ENCODE results near the gene ATF2.
A peak's percentile ranks its signal among the peaks of the same experiment; 100 is the strongest.
"Not testable (repeated sequence)": the region's sequence is repeated elsewhere in the genome, so short reads cannot be mapped to it uniquely, and the experiment has no call there.

Gene ATF2

DNA sequence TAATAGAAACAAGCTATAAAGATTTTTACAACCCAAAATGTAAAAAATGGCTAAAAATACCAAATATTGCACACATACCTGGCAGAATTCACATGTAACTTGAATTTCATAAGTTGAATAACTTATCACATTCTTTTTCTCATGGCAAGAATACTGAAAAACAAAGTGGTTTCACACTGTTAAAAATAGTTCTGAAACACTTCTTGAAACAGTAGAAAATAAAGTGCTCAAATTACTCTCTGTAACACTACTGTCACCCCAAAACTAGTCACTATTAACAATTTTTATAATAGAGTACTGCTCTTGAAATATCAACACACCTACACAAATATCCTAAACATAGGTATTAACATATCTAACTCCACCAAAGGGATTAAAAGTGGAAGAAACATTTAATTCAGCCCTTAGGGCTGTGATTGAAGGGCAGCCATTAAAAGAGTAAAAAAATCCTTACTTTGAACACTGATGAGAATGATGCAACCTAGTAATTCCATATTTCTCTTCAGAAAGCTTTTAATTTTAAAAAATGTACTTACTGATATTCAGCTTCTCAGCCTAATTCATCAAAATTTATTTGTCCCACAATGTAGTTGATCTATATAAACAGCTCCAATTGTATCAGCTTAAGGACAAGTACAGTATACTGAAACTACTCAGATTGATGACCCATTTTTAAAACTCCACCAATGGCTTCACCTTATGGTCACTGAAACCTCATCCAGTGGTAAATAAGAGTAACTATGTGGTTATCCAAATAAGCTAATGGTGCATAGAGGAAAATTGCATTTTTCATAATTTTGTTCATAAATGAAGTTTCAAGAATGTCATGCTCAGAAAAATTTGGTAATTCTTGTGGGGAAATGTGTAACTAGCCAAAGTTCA, 31.4 kb downstream of the ATF2 start:
- no peak for DNase-seq (ENCODE audit: low read depth, low spot score)
- H3K9ac ChIP-seq (ENCODE audit: insufficient read length), result no peak overlapping the region
- TF ChIP-seq POLR2AphosphoS5 (IDR thresholded peaks at IDR 0.05; ENCODE audit: borderline replicate concordance, low read depth, low read length) (no peak), FOXP2 (optimal IDR thresholded peaks at IDR 0.05; ENCODE audit: control extremely low read depth, extremely low read length, insufficient read depth) (no peak), EZH2 (IDR thresholded peaks at IDR 0.05) (no peak)

DNA sequence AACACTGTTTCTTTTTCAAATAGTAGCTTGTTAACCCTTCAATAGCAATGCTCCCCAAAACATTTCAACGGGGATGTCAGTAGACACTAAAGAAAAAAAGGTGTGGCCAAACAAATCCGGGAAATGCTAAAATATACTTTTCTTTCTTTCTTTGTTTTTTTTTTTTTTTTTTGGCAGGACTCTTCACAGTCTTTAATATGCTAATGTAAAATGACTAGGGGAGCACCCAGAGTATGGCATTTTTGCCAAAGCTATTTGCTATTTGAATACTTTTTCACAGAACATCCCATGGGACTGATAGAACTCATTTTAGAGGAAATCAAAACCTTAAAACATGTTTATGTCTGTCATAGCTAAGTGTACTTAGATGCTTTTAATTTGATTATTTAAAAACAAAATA, 32.1 kb downstream of the ATF2 start:
- no peak for DNase-seq (ENCODE audit: low read depth, low spot score)
- H3K9ac ChIP-seq (ENCODE audit: insufficient read length), result no peak overlapping the region
- peak overlapping the region; percentile 59; the same call in 1 of the 2 replicates for H3K27ac ChIP-seq
- no peak overlapping the region for H3K4me3 ChIP-seq
- H3K36me3 ChIP-seq (ENCODE audit: insufficient read depth, low read length), result peaks cover 65% of the 10 kb centered on the region
- no peaks in the 10 kb centered on the region for H3K9me3 ChIP-seq (ENCODE audit: low read depth, low read length)
- TF ChIP-seq FOXP2 (optimal IDR thresholded peaks at IDR 0.05; ENCODE audit: control extremely low read depth, extremely low read length, insufficient read depth), result no peak
- TF ChIP-seq POLR2AphosphoS5 (IDR thresholded peaks at IDR 0.05; ENCODE audit: borderline replicate concordance, low read depth, low read length), result no peak
- TF ChIP-seq EZH2 (IDR thresholded peaks at IDR 0.05), result no peak

More for the DNA sequence above, 31.4 kb downstream of the ATF2 start:
- H3K4me3 ChIP-seq, result no peak overlapping the region
- H3K36me3 ChIP-seq (ENCODE audit: insufficient read depth, low read length), result peaks cover 62% of the 10 kb centered on the region
- H3K27ac ChIP-seq, result peak overlapping the region; percentile 59
- no peaks in the 10 kb centered on the region for H3K9me3 ChIP-seq (ENCODE audit: low read depth, low read length)

DNA sequence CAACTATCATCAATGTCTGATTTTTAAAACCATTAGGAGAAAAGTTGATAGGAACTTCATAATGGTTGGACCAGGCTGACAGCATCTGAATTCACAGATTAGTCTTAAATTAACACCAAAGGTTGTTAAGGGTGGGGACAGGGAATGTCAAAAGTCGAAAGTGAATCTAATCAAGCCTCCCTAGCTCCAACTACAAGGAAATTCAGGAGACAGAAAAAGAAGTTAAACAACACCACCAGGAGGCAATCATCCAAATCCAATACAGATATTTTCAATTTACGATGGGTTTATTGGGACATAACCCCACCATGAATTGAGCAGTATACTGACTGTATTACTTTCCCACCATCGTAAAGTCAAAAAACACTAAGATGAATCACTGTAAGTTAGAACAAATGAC, 32.8 kb downstream of the ATF2 start:
- Histone ChIP-seq H3K27ac (no peak overlapping the region), H3K9ac (ENCODE audit: insufficient read length) (no peak overlapping the region), H3K4me3 (no peak overlapping the region), H3K9me3 (ENCODE audit: low read depth, low read length) (no peaks in the 10 kb centered on the region), H3K36me3 (ENCODE audit: insufficient read depth, low read length) (peaks cover 68% of the 10 kb centered on the region)
- no peak for DNase-seq (ENCODE audit: low read depth, low spot score)
- no peak for TF ChIP-seq POLR2AphosphoS5 (IDR thresholded peaks at IDR 0.05; ENCODE audit: borderline replicate concordance, low read depth, low read length)
- no peak for TF ChIP-seq EZH2 (IDR thresholded peaks at IDR 0.05)
- TF ChIP-seq FOXP2 (optimal IDR thresholded peaks at IDR 0.05; ENCODE audit: control extremely low read depth, extremely low read length, insufficient read depth), result no peak

DNA sequence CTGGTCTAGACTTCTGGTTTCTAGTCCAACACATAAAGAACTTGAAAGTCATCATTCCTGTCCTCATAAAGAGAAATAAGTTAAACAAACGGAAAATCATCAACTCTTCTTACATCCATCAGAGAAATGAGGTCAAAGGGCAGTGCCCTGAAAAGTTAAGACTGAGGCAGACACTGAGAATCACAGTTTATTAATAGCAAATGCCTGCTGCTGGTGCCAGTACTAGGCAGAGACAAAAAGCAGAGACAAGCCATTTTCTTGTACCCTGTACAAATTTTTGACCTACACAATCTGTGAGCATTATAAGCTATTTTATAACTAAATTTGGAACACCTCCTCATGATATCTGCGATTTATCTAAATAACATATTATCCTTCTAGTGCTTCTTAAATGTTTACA, 36.8 kb downstream of the ATF2 start:
- Histone ChIP-seq H3K9me3 (ENCODE audit: low read depth, low read length) (0 out of 2 replicates have a peak, but pooled peaks cover 7% of the 10 kb centered on the region), H3K9ac (ENCODE audit: insufficient read length) (no peak overlapping the region), H3K4me3 (no peak overlapping the region), H3K36me3 (ENCODE audit: insufficient read depth, low read length) (peaks cover 84% of the 10 kb centered on the region), H3K27ac (no peak overlapping the region)
- TF ChIP-seq POLR2AphosphoS5 (IDR thresholded peaks at IDR 0.05; ENCODE audit: borderline replicate concordance, low read depth, low read length), result no peak
- no peak for TF ChIP-seq EZH2 (IDR thresholded peaks at IDR 0.05)
- no peak for DNase-seq (ENCODE audit: low read depth, low spot score)

DNA sequence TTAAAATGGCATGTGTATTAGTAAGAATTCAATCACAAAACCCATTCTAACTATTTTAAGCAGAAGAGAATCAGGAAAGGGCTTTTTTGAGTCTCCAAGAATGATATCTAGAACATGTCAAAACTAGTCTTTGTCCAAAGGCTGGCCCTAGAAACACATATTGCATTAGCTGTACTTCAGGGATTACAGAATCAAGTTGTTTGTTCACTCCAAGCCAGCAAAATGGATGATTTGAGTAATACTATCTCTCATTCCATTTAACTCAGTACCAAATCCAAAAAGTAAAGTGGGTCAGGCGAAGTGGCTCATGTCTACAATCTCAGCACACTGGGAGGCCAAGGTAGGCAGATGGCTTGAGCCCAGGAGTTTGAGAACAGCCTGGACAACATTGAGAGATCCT, 41.3 kb downstream of the ATF2 start:
- no peak for TF ChIP-seq POLR2AphosphoS5 (IDR thresholded peaks at IDR 0.05; ENCODE audit: borderline replicate concordance, low read depth, low read length)
- no peak for TF ChIP-seq EZH2 (IDR thresholded peaks at IDR 0.05)
- no peak for TF ChIP-seq FOXP2 (optimal IDR thresholded peaks at IDR 0.05; ENCODE audit: control extremely low read depth, extremely low read length, insufficient read depth)
- DNase-seq (ENCODE audit: low read depth, low spot score), result no peak
- H3K4me3 ChIP-seq, result no peak overlapping the region
- peaks cover 62% of the 10 kb centered on the region for H3K36me3 ChIP-seq (ENCODE audit: insufficient read depth, low read length)
- no peak overlapping the region for H3K27ac ChIP-seq
- H3K9ac ChIP-seq (ENCODE audit: insufficient read length), result no peak overlapping the region
- 0 out of 2 replicates have a peak, but pooled peaks cover 7% of the 10 kb centered on the region for H3K9me3 ChIP-seq (ENCODE audit: low read depth, low read length)

DNA sequence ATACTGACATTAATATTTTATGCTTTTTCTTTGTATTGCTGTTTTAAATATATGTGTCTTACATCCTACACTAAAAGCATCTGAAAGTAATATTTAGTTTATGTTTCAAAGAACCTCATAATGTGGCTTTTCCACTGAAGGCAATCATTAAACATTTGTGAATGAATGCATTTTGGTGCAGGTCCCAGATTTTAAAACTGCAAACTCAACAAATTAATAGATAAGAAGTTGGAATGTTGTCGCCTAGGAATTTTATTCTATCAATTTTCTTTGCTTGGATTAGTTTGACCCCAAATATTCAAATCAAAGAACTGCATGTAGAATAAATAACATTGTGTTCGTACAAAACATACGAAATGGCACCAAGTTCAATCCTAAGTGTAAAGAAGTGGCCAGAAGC, 44.7 kb downstream of the ATF2 start:
- no peak for DNase-seq (ENCODE audit: low read depth, low spot score)
- H3K27ac ChIP-seq, result peak overlapping the region; percentile 67; the same call in 1 of the 2 replicates
- H3K9ac ChIP-seq (ENCODE audit: insufficient read length), result no peak overlapping the region
- H3K36me3 ChIP-seq (ENCODE audit: insufficient read depth, low read length), result peaks cover 41% of the 10 kb centered on the region
- TF ChIP-seq FOXP2 (optimal IDR thresholded peaks at IDR 0.05; ENCODE audit: control extremely low read depth, extremely low read length, insufficient read depth) (no peak), EZH2 (IDR thresholded peaks at IDR 0.05) (no peak), POLR2AphosphoS5 (IDR thresholded peaks at IDR 0.05; ENCODE audit: borderline replicate concordance, low read depth, low read length) (no peak)
- no peaks in the 10 kb centered on the region for H3K9me3 ChIP-seq (ENCODE audit: low read depth, low read length)
- peak overlapping the region; percentile 23 for H3K4me3 ChIP-seq

DNA sequence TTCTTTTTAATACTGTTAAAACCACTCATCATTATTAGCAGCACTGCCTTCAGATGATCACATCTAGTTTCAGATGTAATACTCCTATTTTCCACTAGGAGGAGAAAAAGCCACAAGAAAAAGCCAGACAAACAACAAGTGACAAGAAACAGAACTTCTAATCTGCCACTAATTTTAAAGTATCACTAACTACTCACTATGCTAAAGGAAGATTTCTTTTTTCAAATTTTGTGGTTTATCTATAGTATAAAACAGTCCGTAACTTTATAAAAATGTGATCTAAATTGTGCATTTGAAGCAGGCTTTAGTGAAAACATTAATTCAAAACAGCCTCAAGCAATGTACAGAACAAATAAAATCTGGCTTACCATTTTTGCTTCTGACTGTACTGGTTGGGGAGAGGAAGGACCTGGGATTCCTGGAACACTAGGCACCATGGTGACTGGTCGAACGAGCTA, 56.8 kb downstream of the ATF2 start:
- Histone ChIP-seq H3K36me3 (ENCODE audit: insufficient read depth, low read length) (peaks cover 53% of the 10 kb centered on the region), H3K4me3 (no peak overlapping the region), H3K9ac (ENCODE audit: insufficient read length) (no peak overlapping the region), H3K9me3 (ENCODE audit: low read depth, low read length) (no peaks in the 10 kb centered on the region), H3K27ac (peak overlapping the region; percentile 71)
- no peak for TF ChIP-seq POLR2AphosphoS5 (IDR thresholded peaks at IDR 0.05; ENCODE audit: borderline replicate concordance, low read depth, low read length)
- DNase-seq (ENCODE audit: low read depth, low spot score), result peak; percentile 56

DNA sequence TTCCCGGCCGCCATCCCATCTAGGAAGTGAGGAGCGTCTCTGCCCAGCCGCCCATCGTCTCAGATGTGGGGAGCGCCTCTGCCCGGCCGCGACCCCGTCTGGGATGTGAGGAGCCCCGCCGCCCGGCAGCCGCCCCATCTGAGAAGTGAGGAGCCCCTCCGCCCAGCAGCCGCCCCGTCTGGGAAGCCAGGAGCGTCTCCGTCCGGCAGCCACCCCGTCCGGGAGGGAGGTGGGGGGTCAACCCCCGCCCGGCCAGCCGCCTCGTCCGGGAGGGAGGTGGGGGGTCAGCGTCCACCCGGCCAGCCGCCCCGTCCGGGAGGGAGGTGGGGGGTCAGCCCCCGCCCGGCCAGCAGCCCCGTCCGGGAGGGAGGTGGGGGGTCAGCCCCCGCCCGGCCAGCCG, 59.9 kb downstream of the ATF2 start:
- H3K36me3 ChIP-seq (ENCODE audit: insufficient read depth, low read length), result peaks cover 37% of the 10 kb centered on the region
- H3K27ac ChIP-seq; H3K4me3 ChIP-seq; H3K9ac ChIP-seq (ENCODE audit: insufficient read length); DNase-seq (ENCODE audit: low read depth, low spot score); H3K9me3 ChIP-seq (ENCODE audit: low read depth, low read length): not testable (repeated sequence)

DNA sequence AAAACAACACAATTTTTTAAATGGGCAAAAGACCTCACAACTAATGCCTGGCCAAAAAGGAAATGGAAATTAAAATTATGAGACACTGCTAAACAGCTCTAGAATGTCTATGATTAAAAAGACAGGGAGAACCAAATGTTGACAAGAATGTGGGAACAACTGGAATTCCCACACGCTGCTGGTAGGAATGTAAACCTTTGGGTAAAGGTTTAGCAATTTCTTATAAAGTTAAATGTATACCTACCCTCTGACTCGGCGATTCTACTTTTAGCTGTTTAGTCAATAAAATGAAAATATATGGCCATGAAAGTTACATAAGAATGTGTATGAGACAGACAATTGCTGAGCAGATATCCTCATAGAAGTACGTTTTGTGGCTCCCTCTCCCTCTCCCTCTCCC, 60.9 kb downstream of the ATF2 start:
- Histone ChIP-seq H3K4me3 (no peak overlapping the region), H3K9ac (ENCODE audit: insufficient read length) (no peak overlapping the region), H3K27ac (0 out of 2 replicates have a peak overlapping the region, but pooled peaks have one; percentile 5), H3K9me3 (ENCODE audit: low read depth, low read length) (no peaks in the 10 kb centered on the region), H3K36me3 (ENCODE audit: insufficient read depth, low read length) (peaks cover 42% of the 10 kb centered on the region)
- DNase-seq (ENCODE audit: low read depth, low spot score), result no peak
- TF ChIP-seq POLR2AphosphoS5 (IDR thresholded peaks at IDR 0.05; ENCODE audit: borderline replicate concordance, low read depth, low read length) (no peak), FOXP2 (optimal IDR thresholded peaks at IDR 0.05; ENCODE audit: control extremely low read depth, extremely low read length, insufficient read depth) (no peak), EZH2 (IDR thresholded peaks at IDR 0.05) (no peak)
